Non-pigmented ciliary epithelial cell (primary cell): Measurements from ENCODE around the gene PCDHB5.
"Not testable (repeated sequence)": the region's sequence is repeated elsewhere in the genome, so short reads cannot be mapped to it uniquely, and the experiment has no call there.

Source experiments
- DNase-seq: peaks from one replicate; pipeline ENCODE4 v3.0.0-alpha.2; 2010; ENCODE audit warnings: low read depth

The PCDHB5 gene

DNA sequence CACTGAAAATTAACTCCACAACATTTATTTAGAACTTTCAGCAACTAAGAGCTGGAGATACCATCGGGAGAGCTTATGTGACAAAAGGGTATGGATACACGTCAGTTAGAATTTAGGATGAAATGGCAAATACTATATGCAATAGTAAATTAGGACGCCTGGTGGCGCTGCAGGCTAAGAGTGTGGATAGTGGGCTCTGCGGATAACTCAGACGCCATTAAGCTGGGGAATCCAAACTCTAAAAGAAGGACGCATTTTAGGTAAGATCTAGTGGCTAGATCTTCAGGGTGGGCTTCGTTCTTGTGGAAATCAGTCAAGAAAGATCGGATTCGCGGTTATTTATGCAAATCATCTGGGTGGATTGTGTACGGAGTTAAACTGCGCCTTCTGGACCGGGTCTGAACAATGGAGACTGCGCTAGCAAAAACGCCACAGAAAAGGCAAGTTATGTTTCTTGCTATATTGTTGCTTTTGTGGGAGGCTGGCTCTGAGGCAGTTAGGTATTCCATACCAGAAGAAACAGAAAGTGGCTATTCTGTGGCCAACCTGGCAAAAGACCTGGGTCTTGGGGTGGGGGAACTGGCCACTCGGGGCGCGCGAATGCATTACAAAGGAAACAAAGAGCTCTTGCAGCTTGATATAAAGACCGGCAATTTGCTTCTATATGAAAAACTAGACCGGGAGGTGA, at the start of gene PCDHB5:
TSS of gene PCDHB5 (plus strand) at position 177 of the 688 bp plus-strand sequence. CDS start at position 406, 229 bp downstream.
- DNase-seq: no peak

DNA sequence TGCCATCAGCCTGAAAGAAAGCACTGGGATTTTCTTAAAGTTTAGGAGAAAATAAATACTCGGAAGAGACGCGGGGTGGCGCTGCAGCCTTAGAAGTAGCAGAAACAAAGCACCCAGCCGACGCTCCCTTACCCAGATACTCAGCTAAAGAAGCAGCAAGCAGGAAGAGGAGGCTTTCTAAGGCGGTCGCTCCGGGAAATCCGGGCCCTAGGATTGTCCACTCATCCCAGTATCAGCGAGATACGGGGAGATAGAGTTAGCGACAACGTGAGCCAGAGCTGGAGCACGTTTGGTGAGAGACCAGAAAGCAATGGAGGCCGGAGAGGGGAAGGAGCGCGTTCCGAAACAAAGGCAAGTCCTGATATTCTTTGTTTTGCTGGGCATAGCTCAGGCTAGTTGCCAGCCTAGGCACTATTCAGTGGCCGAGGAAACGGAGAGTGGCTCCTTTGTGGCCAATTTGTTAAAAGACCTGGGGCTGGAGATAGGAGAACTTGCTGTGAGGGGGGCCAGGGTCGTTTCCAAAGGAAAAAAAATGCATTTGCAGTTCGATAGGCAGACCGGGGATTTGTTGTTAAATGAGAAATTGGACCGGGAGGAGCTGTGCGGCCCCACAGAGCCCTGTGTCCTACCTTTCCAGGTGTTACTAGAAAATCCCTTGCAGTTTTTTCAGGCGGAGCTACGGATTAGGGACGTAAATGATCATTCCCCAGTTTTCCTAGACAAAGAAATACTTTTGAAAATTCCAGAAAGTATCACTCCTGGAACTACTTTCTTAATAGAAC, 40.3 kb upstream of the PCDHB5 start, which contains the start of gene PCDHB2:
TSS of gene PCDHB2 (plus strand) at position 135 of the 782 bp plus-strand sequence. CDS start at position 311, 176 bp downstream.
- no peak for DNase-seq

DNA sequence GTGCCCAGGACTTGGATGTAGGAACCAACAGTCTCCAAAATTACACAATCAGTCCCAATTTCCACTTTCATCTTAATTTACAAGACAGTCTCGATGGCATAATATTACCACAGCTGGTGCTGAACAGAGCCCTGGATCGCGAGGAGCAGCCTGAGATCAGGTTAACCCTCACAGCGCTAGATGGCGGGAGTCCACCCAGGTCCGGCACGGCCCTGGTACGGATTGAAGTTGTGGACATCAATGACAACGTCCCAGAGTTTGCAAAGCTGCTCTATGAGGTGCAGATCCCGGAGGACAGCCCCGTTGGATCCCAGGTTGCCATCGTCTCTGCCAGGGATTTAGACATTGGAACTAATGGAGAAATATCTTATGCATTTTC, 39.8 kb upstream of the PCDHB5 start:
- no peak for DNase-seq

DNA sequence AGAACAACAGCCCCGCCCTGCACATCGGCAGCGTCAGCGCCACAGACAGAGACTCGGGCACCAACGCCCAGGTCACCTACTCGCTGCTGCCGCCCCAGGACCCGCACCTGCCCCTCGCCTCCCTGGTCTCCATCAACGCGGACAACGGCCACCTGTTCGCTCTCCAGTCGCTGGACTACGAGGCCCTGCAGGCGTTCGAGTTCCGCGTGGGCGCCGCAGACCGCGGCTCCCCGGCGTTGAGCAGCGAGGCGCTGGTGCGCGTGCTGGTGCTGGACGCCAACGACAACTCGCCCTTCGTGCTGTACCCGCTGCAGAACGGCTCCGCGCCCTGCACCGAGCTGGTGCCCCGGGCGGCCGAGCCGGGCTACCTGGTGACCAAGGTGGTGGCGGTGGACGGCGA, 38.8 kb upstream of the PCDHB5 start:
- not testable (repeated sequence) for DNase-seq

DNA sequence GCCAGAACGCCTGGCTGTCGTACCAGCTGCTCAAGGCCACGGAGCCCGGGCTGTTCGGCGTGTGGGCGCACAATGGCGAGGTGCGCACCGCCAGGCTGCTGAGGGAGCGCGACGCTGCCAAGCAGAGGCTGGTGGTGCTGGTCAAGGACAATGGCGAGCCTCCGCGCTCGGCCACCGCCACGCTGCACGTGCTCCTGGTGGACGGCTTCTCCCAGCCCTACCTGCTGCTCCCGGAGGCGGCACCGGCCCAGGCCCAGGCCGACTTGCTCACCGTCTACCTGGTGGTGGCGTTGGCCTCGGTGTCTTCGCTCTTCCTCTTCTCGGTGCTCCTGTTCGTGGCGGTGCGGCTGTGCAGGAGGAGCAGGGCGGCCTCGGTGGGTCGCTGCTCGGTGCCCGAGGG, 38.4 kb upstream of the PCDHB5 start:
- DNase-seq: not testable (repeated sequence)

DNA sequence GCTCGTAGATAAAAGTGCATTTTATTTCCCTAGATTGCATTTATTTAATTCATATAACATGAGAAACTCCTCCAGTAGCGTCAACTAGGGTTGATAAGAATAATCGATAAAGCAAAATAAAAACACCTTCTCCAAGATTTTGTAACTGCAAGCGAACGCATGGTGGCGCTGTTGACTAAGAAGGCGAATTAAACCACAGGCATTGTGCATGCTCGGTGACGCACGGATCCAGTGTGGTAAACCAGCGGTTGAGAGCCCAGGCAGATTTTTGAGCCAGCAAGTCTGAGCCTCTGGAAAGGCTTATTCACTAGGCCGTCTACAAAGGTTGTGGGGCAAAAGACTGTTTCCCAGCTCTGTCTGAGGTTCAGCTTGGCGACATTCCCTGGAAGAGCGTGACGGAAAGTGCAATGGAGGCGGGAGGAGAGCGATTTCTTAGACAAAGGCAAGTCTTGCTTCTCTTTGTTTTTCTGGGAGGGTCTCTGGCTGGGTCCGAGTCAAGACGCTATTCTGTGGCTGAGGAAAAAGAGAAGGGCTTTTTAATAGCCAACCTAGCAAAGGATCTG, 34.7 kb upstream of the PCDHB5 start, which contains the start of gene PCDHB3:
TSS of gene PCDHB3 (plus strand) at position 231 of the 563 bp plus-strand sequence. CDS start at position 408, 177 bp downstream.
- DNase-seq: no peak

DNA sequence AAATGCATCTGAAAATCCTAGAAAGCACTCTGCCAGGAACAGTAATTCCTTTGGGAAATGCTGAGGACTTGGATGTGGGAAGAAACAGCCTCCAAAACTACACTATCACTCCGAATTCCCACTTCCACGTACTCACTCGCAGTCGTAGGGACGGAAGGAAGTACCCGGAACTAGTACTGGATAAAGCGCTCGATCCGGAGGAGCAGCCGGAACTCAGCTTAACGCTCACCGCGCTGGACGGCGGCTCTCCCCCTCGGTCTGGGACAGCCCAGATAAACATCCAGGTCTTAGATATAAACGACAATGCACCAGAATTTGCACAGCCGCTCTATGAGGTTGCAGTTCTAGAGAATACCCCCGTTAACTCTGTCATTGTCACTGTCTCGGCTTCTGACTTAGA, 33.9 kb upstream of the PCDHB5 start:
- DNase-seq: no peak

DNA sequence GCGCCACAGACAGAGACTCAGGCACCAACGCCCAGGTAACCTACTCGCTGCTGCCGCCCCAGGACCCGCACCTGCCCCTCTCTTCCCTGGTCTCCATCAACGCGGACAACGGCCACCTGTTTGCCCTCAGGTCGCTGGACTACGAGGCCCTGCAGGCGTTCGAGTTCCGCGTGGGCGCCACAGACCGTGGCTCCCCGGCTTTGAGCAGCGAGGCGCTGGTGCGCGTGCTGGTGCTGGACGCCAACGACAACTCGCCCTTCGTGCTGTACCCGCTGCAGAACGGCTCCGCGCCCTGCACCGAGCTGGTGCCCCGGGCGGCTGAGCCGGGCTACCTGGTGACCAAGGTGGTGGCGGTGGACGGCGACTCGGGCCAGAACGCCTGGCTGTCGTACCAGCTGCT, 32.9 kb upstream of the PCDHB5 start:
- DNase-seq: not testable (repeated sequence)

DNA sequence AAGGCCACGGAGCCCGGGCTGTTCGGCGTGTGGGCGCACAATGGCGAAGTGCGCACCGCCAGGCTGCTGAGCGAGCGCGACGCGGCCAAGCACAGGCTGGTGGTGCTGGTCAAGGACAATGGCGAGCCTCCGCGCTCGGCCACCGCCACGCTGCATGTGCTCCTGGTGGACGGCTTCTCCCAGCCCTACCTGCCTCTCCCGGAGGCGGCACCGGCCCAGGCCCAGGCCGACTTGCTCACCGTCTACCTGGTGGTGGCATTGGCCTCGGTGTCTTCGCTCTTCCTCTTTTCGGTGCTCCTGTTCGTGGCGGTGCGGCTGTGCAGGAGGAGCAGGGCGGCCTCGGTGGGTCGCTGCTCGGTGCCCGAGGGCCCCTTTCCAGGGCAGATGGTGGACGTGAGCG, 32.5 kb upstream of the PCDHB5 start:
- not testable (repeated sequence) for DNase-seq

DNA sequence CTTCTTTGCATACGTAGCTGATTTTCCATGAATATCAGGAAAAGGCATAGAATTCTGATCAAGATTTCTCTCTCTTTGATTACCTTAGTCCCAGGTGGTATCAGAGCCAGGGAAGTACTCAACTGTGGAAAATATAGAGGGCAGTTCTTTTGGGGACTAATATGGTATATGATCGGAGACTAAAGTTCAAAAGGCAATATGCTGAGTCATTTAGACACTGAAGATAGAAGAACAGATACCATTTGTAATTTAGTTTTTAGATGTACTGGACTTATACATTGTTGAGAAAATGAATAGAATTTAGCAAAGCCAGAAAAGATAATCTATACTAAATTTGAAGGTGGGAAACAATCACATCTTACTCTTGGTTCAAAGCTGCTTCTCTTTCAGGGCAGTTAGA, 29.7 kb upstream of the PCDHB5 start:
- DNase-seq: no peak

DNA sequence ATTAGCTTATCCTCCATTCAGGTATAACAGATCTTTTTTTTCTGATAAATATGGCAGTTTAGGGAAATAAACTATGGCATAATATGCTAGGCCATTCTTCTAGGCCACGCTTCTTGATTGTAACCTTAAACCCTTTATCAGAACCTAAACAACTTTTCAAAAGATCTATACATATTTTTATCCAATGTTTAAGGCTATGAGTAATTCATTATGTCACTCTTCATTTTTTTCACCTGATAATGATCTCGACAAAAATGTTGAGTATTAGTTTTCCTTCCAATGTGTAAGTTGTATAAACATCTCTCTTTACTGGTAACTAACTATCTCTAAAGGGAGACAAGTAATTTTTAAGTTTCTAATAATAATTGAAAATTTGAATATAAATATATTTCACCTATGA, 15.8 kb upstream of the PCDHB5 start:
- no peak for DNase-seq

DNA sequence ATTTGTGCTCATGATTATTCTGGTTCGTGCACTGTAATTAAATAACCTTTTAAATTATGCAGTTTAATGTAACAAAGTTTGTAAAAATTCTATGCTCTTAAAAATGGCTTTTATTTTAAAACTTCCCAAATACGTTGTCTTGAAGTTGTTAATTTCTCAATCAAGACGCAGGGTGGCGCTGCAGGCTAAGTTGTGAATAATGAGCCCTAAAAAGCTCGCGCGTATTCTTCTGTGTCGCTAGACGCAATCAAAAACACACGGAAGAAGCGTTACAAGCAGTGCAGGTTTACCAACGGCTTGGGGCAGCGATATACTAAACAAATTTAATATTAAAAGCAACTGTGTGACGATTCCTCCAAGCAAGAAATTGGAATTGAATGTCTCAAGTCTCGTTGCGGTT, 13.4 kb upstream of the PCDHB5 start, which contains the start of gene PCDHB4:
TSS of gene PCDHB4 (plus strand) at position 256 of the 400 bp plus-strand sequence. CDS start 181 bp downstream, outside the sequence.
- no peak for DNase-seq

DNA sequence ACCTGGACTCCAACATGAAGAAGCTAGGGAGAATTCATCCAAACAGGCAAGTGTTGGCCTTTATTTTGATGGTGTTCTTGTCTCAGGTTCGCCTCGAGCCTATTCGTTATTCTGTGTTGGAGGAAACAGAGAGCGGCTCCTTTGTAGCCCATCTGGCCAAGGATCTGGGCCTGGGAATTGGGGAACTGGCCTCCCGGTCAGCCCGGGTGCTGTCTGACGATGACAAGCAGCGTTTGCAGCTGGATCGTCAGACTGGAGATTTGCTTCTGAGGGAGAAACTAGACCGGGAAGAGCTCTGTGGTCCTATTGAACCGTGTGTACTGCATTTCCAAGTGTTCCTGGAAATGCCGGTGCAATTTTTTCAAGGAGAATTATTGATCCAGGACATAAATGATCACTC, 13.0 kb upstream of the PCDHB5 start:
- no peak for DNase-seq

DNA sequence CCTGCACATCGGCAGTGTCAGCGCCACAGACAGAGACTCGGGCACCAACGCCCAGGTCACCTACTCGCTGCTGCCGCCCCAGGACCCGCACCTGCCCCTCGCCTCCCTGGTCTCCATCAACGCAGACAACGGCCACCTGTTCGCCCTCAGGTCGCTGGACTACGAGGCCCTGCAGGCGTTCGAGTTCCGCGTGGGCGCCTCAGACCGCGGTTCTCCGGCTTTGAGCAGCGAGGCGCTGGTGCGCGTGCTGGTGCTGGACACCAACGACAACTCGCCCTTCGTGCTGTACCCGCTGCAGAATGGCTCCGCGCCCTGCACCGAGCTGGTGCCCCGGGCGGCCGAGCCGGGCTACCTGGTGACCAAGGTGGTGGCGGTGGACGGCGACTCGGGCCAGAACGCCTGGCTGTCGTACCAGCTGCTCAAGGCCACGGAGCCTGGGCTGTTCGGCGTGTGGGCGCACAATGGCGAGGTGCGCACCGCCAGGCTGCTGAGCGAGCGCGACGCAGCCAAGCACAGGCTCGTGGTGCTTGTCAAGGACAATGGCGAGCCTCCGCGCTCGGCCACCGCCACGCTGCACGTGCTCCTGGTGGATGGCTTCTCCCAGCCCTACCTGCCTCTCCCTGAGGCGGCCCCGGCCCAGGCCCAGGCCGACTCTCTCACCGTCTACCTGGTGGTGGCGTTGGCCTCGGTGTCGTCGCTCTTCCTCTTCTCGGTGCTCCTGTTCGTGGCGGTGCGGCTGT, 11.4 kb upstream of the PCDHB5 start:
- not testable (repeated sequence) for DNase-seq

DNA sequence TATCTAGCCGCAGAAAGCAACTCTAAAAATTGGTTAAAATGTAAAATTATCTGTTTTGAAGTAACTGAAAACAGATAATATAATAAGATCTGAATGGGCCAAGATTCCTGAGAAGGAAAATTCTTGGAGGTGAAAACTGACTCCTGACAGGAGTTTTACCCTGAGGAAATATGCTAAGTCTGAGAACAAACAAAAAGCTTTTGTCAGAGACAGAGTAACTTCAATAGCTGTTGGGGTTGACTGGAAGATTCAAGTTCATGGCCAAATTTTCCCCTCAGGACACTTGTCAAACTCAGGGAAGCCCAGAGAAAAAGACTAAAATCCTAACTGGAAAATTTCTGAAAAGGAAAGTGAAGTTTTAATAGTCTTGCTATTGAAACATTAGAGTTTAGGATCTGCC, 7.7 kb upstream of the PCDHB5 start:
- DNase-seq: no peak

DNA sequence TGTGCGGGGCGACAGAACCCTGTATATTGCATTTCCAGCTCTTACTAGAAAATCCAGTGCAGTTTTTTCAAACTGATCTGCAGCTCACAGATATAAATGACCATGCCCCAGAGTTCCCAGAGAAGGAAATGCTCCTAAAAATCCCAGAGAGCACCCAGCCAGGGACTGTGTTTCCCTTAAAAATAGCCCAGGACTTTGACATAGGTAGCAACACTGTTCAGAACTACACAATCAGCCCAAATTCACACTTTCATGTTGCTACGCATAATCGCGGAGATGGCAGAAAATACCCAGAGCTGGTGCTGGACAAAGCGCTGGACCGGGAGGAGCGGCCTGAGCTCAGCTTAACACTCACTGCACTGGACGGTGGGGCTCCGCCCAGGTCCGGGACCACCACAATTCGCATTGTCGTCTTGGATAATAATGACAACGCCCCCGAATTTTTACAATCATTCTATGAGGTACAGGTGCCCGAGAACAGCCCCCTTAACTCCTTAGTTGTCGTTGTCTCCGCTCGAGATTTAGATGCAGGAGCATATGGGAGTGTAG, 786 bp downstream of the PCDHB5 start:
- DNase-seq: no peak

DNA sequence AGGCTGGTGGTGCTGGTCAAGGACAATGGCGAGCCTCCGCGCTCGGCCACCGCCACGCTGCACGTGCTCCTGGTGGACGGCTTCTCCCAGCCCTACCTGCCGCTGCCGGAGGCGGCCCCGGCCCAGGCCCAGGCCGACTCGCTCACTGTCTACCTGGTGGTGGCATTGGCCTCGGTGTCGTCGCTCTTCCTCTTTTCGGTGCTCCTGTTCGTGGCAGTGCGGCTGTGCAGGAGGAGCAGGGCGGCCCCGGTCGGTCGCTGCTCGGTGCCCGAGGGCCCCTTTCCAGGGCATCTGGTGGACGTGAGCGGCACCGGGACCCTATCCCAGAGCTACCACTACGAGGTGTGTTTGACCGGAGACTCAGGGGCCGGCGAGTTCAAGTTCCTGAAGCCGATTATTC, 2.3 kb downstream of the PCDHB5 start:
- DNase-seq: not testable (repeated sequence)

DNA sequence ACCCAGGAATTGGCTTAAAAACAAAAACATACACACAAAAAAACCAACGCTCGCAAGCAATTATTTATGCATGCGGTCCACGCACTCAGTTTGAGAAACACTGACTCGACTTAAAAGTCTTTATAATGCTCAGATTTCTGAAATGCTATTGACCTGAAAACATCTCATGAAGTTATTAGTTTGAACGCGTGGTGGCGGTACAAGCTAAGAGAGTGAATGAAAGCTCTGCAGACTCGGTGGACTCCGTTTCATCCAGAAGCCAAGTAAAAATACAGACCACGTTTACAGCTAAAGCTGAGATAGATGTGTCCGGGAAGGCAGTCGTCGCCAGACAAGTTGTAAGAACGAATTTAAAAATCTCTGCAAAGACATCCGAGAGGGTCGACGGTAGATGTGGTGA, 14.8 kb downstream of the PCDHB5 start, which contains the start of gene PCDHB6:
TSS of gene PCDHB6 (plus strand) at position 246 of the 400 bp plus-strand sequence. CDS start 201 bp downstream, outside the sequence.
- DNase-seq: no peak

DNA sequence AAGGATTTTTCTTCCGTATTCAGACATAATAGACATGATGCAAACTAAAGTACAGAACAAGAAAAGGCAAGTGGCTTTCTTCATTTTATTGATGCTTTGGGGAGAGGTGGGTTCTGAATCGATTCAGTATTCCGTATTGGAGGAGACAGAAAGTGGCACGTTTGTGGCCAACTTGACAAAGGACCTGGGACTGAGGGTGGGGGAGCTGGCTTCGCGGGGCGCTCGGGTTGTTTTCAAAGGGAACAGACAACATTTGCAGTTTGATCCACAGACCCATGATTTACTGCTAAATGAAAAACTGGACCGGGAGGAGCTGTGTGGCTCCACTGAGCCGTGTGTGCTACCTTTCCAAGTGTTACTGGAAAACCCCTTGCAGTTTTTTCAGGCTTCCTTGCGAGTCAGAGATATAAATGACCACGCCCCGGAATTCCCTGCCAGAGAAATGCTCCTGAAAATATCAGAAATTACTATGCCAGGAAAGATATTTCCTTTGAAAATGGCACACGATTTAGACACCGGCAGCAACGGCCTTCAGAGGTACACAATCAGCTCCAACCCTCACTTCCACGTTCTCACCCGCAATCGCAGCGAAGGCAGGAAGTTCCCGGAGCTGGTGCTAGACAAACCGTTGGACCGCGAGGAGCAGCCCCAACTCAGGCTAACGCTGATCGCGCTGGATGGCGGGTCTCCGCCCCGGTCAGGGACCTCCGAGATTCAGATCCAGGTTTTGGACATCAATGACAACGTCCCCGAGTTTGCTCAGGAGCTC, 15.4 kb downstream of the PCDHB5 start:
- DNase-seq: no peak

DNA sequence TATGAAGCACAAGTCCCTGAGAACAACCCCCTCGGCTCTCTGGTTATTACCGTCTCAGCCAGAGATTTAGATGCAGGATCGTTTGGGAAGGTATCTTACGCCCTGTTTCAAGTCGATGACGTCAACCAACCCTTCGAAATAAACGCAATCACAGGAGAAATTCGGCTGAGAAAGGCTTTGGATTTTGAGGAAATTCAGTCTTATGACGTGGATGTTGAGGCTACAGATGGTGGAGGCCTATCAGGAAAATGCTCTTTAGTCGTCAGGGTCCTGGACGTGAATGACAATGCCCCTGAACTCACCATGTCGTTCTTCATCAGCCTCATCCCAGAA, 16.0 kb downstream of the PCDHB5 start:
- no peak for DNase-seq

DNA sequence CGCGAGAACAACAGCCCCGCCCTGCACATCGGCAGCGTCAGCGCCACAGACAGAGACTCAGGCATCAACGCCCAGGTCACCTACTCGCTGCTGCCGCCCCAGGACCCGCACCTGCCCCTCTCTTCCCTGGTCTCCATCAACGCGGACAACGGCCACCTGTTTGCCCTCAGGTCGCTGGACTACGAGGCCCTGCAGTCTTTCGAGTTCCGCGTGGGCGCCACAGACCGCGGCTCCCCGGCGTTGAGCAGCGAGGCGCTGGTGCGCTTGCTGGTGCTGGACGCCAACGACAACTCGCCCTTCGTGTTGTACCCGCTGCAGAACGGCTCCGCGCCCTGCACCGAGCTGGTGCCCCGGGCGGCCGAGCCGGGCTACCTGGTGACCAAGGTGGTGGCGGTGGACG, 16.6 kb downstream of the PCDHB5 start:
- not testable (repeated sequence) for DNase-seq
